NCI-H2227 (cell line): ENCODE measurements around the gene ADRM1.

Experiments
- DNase-seq: peaks from one replicate; lab custom pipeline; 2025; ENCODE audit not compliant: unreplicated experiment; lab: John Stamatoyannopoulos, UW

ADRM1 gene

GRCh38 chr20:62334881-62335280 is 32.1 kb downstream of the ADRM1 start:
- DNase-seq: no peak

GRCh38 chr20:62335532-62335931 is 32.7 kb downstream of the ADRM1 start:
- DNase-seq: no peak

GRCh38 chr20:62336329-62336728 is 33.5 kb downstream of the ADRM1 start:
- no peak for DNase-seq

- DNase-seq: no peak
Observed at GRCh38 chr20:62336775-62337557, 34.2 kb downstream of the ADRM1 start.

GRCh38 chr20:62337558-62338293 is 34.9 kb downstream of the ADRM1 start:
- DNase-seq: no peak

- DNase-seq: no peak
Observed at GRCh38 chr20:62338294-62338620, 35.5 kb downstream of the ADRM1 start.

GRCh38 chr20:62339647-62340062 is 36.9 kb downstream of the ADRM1 start:
- DNase-seq: no peak

GRCh38 chr20:62342910-62343309 is 40.1 kb downstream of the ADRM1 start:
- DNase-seq: no peak

- no peak for DNase-seq
Observed at GRCh38 chr20:62344092-62344491, 41.3 kb downstream of the ADRM1 start.

GRCh38 chr20:62344782-62345181 is 42.0 kb downstream of the ADRM1 start:
- no peak for DNase-seq

GRCh38 chr20:62345681-62346370 is 43.0 kb downstream of the ADRM1 start:
- DNase-seq: no peak

GRCh38 chr20:62346398-62347150 is 43.8 kb downstream of the ADRM1 start:
- no peak for DNase-seq

- DNase-seq: no peak
Observed at GRCh38 chr20:62347151-62347404, 44.3 kb downstream of the ADRM1 start.

- DNase-seq: no peak
Observed at GRCh38 chr20:62347445-62347844, 44.6 kb downstream of the ADRM1 start.

GRCh38 chr20:62348604-62349003 is 45.8 kb downstream of the ADRM1 start:
- DNase-seq: no peak

GRCh38 chr20:62349556-62350097 is 46.8 kb downstream of the ADRM1 start:
- no peak for DNase-seq

GRCh38 chr20:62350098-62350628 is 47.4 kb downstream of the ADRM1 start:
- DNase-seq: no peak

GRCh38 chr20:62350629-62351422 is 48.0 kb downstream of the ADRM1 start:
- DNase-seq: no peak

- DNase-seq: no peak
Observed at GRCh38 chr20:62351469-62352401, 48.9 kb downstream of the ADRM1 start.
